NCI-H1694 treated with DMSO at 0.1 percent for 48 hours (cell line): ENCODE data around the gene MRPL46.
"Not testable (repeated sequence)": the region's sequence is repeated elsewhere in the genome, so short reads cannot be mapped to it uniquely, and the experiment has no call there.

Source experiments
- DNase-seq: peaks from one replicate; lab custom pipeline; 2025; lab: John Stamatoyannopoulos, UW

The MRPL46 gene

DNA sequence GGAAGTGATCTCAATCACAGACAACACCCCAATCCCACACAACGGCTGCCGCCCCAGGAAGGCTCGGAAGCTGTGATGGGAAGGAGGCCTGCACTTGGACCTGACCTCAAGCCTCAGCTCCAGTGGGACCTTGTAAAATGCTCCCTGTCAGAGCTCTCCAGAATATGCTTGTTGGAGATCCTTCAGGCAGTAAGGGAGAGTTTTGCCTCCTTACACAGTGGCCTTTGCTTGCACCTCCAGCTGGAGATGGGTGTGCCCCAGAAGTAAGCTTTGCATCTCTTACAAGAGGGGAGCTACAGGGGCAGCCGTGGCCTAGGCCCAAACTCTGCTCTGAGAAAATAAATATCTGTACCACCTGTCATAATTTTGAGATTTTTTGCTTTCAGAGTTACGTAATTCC, 10.7 kb upstream of the MRPL46 start:
- no peak for DNase-seq

DNA sequence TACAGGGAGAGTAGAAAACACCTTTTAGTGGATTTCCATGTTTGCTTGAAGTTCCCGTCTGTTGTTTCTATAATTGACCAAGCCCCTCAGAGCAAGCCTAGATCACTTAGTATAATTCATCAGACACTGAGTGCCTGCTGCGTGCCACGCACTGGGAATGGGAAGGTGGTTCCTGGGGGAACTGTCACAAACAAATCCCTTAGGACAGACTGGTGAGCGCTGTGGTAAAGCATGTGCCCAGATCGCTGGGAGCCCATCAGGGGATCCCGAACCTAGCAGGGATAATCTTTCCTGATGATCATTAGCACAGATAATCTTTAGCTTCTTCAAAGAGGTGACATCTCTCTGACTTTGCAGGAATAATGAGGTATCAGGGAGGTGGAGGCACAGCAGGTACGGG, 9.9 kb upstream of the MRPL46 start:
- DNase-seq = no peak

DNA sequence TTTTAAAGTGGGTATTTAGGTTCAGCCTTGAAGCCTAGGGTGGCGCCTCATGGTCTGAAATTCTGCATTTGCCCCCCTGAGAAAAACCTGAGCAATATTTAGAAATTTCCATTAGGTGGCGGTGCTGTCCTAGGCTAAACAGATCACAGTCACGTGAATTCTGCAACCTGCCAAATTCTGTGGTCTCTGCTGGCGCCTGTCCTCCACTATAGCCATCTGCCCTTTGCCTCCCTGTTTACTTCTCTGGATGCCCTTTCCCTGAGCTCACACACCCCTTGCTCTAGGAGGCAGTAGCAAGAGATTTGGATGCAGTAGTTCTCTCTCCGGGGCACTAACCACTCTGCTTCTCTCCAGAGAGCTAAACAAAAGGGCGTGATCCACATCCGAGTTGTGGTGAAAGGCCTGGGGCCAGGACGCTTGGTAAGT, 9.5 kb upstream of the MRPL46 start:
- DNase-seq = peak; percentile 65

DNA sequence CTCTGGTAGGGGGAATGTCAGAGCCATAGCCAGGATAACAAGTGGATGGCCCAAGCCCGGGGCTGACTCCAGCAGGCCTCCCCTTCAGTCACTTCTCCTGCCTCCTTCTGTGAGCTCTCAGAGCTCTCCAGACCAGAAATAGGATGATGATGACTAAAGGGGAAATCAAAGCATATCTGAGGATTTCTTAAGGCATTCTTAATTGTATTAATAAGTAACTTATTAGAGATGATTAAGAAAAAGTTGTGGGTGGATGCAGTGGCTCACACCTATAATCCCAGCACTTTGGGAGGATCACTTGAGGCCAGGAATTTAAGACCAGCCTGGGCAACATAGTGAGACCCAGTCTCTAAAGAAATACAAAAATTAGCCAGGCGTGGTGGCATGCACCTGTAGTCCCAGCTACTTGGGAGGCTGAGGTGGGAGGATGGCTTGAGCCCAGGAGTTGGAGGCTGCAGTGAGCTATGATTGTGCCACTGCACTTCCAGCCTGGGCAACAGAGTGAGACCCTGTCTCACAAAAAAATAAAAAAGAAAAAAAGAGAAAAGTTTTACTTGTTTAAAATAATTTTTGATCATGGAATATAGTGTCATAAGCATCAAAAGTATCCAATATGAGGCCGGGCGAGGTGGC, 6.6 kb upstream of the MRPL46 start:
- DNase-seq = not testable (repeated sequence)

DNA sequence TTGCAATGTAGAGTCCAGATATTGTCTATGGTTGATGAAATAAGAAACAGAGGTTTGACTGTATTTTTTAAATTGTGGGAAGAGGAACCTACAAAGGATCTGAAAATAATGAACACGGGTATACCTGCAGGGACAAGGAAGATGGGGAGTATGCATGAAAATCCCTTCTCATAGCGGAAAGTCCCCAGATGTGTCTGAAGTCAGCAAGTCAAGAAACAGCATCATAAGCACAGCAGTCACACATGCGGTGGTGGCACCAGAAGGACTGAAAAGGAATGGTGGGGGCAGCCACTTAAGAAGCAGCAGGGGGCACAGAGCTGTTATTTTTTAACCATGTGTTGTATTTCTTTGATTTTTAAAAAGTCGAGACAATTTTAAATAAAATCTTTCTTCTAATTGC, 5.0 kb upstream of the MRPL46 start:
- DNase-seq = no peak

DNA sequence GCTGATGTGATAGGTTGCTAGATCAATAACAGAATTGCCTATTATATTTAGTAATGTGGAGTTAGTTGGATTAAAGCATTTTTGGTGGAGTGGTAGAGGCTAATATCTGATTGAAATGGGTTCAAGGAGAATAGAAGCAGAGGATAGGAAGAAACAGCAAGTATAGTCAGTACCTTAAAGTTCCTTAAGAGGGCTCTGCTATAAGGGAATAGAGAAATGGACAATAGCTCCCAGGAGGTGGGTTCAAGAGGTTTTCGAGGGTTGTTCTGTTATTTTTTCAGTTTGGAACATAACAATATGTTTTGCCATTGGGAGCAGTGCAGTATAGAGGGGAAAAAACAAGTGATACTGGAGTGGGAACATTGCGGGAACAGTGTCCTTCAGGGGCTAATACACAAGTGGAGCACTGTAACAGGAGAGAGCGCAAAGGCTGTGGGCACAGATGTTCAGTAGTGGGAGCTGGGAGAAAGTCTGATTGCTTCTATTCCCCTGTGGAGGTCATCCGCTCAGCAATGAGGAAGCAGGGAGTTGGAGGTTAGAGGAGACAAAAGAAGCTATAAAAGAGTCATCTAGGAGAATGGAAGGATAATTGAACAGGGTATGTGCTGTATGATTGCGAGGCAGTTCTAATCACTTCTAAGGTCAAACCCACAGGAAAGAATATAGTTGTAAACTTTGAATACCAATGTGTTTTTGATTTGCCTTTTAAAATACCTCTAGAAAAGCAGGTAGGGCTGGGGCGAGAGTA, 3.6 kb upstream of the MRPL46 start:
- no peak for DNase-seq

DNA sequence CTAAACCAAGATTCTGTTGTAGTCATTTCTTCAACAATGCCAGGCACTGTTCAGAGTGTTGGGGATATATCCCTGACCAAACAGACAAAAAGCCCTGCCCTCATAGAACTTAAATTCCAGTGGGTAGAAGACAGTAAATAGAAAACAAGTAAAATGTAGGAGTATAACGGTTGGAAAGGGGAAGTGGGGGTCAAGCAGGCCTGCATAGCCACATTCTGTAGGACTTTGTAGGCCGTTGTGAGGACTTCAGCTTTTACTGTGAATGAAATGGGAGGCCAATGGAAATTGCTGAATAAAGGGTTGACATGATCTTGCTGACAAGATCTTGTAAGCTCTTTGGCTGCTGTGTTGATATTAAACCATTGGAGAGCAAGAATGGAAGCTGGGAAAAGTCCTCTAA, 2.1 kb upstream of the MRPL46 start:
- no peak for DNase-seq

DNA sequence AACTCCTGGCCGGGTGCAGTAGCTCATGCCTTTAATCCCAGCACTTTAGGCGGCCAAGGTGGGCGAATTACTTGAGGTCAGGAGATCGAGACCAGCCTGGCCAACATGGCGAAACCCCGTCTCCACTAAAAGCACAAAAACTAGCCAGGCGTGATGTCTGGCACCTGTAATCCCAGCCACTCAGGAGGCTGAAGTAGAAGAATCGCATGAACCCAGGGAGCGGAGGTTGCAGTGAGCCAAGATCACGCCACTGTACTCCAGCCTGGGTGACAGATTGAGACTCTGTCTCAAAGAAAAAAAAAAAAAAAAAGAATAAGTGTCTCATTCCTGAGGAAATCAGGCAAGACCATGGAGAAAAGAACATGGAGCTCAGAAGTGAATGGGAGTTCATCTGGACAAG, 1.5 kb upstream of the MRPL46 start:
- not testable (repeated sequence) for DNase-seq

DNA sequence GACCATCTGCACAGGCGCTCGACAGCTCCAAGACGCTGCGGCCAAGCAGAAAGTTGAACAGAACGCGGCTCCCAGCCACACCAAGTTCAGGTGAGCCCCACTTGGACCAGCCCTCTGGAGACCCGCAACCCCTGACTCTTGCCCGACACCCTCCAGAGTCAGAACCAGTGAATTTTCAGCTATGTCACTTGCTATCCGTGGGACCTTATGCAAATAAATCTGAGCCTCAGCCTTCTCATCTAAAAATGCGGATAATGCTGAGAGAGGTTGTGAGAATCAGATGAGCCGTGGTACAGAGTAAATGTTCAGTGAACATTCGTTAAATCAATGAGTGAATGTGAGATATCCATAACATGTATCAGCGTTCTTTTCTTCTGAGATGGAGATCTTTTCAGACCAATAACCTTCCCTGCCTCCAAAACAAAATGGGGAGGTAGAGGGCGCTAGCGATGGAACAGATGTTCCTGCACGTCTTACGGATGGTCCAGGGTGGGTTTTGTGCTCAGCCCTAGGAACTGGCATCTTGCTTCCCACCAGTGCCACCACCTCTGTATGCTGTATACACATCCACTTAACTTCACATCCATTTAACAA, 844 bp upstream of the MRPL46 start:
- peak; percentile 8 for DNase-seq

DNA sequence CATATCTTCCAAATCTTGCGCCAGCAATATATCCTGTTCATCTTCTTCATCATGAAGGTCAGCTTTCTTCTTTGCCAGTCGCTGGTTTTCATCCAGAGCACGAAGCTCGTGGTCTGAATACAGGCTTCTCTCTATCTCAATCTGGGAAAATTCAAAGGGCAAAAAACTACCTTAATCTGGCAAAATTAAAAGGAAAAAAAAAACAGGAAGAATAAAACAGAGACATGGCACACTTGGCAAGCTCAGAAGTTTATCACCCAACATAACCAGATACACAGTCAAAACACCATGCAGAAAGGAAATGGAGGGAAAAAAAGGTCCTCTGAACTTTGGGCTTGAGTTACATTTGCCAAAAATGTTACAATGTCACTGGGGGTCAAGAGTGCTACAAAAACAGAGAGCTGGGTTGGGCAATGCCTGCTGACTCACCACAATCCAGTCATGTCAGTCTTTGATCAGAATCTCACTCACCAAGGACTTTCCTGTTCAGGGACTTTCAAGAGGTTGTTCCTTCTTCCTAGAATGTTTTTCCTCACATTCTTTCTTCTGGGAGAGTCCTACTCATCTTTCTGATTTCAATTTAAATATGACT, 1.5 kb downstream of the MRPL46 start:
- no peak for DNase-seq

DNA sequence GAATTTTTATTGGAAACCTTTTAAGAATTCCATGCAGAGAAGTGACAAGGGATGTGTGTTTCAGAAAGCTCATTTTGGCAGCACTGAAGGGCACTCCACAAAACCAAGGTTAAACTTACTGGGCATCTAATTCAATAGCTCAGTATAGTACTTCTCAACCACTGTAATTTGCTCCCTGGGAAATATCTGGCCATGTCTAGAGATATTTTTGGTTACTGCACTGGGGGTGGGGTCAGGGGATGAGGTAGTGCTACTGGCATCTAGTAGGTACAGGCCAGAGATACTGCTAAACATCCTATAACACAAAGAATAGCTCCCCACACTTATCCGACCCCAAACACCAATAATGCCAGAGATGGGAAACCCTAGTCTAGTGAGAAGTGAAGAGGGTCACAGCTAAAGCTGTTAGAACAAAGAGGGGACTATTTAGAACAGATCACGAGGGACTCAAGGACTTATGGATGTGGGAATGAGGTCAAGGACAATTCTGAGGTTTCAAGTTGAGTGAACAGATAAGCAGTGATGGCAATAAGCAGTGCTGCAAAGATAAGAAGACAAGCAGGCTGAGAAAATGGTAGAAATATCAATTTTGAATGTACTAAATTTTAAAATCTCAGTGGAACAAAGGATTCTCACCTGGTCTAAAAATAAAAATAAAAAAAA, 3.2 kb downstream of the MRPL46 start:
- no peak for DNase-seq

DNA sequence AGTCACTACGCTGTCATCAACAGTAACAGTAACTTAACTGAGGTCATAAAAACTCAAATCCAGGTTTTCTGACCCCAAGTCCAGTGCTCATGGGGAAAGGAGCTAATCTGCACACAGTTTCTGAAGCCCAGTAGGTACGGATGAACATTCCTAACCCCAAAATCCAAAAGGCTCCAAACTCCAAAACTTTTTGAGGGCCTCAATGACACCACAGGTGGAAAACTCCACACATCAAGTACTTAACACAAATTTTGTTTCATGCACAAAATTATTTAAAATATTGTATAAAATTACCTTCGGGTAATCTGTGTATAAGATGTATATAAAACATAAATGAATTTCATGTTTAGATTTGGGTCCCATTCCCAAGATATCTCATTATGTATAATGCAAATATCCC, 10.5 kb downstream of the MRPL46 start:
- DNase-seq = no peak

DNA sequence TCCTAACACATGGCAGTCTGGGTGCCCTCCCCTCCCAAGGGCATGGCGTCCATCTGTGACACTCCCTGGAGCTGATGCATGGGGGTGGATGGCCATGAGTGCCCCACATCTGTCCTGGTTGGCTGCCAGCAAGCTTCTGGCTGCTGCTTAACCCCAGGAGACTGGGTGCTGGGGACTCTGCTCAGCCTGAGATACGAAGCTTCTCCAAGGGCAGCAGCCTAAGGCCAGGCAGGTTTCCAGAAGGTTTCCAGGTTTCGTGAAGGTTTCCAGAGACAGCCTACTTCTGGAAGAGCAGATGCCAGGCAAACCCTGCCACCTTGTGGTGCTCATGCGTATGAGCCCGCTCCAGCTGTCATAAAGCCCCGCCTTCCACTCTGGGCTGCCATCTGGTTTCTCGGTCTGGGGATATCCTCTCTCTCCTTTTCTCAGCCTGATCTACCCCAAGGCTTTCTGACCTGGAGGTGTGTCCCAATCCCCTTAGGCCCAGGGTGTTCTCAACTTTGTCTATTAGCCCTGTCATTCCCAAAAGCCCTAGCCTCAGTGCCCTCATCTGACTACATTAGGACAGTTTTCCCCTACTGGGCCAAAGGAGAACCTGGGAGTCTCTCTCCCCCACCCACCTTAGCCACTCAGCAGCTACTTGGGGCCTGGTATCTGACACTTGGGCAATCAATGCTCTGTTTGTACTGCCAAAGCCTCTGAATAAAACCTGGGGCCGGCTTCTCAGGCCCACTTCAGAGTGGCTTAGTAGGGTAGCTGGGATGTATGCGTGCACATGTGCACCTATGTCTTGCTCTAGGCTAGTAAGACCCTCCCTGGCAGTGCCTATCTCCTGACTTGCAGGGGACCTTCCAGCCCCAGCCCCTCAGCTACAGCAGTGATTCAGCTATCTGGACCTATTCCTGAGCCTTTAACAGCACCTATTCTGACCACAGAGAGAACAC, 12.0 kb downstream of the MRPL46 start:
- peak; percentile 76 for DNase-seq

DNA sequence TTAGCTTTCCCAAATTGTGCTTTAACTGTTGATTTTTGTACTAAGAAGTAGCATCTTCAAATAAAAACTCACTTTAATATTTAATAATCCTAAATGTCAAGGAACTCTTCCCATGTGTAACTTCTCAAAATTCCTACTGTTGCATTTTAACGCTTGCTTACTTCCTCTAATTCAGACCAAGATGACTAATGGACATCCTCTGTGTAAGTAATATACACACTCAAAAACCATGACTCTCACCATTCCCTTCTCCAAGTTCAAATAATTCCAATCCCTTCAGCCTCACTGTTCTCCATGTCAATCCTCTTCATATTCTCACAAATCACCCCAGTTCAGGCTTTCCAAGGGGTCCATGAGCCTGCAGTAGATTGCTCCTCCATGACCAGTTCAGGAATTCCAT, 13.0 kb downstream of the MRPL46 start:
- DNase-seq = no peak

DNA sequence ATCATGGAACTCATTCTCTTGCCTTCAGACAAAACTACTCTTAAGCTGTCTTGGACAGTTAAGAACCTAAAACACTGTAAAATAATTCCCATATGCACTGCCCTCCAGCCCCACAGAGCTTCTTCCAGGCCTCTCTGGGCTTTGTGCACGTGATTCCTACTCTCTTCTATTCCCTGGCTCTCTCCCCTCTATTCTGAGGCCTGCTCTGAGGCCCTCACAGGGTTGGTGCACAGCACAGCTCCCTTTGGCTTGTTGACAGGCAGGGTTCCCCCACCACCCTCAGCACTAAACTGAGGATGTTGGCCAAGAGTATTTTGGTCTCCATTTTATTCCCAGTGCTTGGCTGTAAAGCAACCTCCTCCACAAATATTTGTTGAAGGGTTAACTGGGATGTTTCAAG, 13.5 kb downstream of the MRPL46 start:
- no peak for DNase-seq

DNA sequence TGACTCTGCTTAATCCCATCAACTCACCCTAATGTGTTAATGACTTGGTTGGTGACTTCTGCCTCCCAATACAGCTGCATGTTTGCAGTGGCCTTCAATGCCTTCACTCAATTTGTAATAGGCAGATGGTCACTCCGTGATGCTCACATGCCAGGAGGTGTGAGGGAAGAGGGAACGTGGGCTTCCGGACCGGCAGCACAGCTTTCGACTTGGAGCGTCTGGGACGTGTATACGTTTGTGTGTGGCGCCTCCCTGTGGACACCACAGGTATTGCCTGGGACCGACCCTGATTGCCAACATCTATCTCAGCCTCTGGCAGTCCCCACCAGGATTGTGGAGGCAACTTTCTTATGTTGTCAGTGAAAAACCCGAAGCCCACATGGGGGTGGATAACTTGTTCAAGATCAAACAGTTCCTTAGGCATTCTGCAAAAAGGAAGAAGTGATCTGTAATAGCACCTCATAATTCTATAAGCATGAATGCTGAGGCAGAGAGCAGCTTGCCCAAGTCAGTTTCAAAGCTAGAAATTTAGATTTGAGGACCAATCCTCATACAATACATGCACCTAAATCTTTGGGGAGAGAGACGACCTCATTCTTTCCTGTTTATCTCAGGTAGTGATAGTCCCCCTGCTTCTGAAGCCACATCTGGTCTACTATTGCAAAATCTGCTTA, 16.9 kb downstream of the MRPL46 start:
- peak; percentile 36 for DNase-seq

DNA sequence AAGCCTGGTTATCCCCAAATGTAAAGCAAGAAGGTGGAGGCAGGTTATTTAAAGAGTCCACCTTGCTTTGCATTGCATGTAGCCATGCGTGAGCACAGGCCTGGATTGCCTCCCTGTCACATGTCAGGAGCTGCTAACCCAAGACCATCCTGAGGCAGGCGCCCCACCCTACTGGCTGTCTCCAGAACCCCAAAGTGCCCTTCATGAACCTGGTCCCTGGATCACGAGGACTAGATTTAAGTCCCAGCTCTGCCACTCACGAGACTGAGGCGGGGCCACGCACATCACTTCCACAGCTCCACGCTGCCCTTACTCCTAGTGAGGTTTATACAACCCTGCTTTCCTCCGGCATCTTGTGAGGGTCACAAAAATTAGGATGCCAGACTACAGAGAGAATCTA, 17.6 kb downstream of the MRPL46 start:
- no peak for DNase-seq

DNA sequence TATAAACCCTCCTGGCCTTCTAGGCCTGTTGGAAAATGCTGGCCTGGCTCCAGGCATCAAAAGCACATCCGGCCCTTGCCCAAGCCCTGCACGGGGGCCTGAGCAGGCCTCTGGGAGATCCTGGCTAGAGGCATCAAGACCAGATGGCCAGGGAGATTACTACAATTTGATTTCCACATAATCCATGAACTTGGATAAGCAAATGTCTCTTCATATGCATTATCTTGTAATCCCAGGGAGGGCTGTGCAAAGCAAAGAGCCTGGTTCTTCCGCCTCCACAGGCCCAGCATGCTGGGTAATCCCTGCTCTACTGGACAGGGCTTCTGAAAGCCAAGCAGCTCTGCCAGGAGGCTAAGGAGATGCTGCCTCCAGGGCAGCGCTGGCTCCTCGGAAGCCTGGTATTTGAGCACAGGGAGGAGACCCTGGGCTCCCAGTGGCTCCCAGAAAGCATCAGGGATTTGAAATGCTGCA, 18.2 kb downstream of the MRPL46 start:
- no peak for DNase-seq

DNA sequence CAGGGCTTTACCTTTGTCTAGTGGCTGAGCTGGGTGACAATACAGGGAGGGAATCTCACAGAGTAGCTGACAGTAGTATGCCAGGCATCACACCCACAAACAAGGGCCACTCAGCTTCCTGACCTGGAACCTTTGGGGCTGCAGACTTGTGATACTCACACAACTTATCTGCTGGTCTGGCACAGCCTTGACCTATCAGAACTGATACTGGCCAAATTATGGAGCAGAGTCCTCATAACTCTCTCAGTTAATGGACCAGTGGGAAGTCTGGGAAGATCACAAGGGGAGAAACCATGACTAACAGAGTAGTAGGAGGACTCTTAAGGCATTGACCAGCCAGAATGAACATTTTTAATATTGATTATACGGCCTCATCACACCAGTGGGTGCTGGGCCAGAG, 19.4 kb downstream of the MRPL46 start:
- DNase-seq = no peak

DNA sequence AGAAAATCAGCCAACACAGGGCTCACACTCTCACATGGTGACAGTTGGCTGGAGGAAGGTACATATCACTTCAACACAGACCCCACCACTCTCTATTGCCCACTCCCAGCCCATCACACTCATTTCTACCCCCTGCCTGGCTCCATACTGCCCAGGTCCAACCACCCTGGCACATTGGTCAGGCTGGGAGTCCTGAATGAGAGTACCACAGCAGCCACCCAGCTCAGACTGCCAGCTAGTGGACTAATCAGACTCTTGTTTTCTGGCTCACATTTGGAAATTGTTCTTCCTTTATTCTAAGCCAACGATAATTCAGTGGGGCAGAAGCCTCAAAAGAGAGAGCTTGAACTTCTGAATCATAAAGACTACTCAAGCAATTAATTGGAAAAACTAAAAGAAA, 20.0 kb downstream of the MRPL46 start:
- DNase-seq = no peak
